ENCODE results near the gene CHCHD3. TPM values are rescaled to one million over a fixed set of nuclear protein-coding genes. Genes with fewer than 3 reads are reported as not detected.
A peak's percentile ranks its signal among the peaks of the same experiment; 100 is the strongest.

The CHCHD3 gene
- total and polyA plus RNA-seq, 4 donors: 48.8 to 71.0 (median 58.7) TPM

DNA sequence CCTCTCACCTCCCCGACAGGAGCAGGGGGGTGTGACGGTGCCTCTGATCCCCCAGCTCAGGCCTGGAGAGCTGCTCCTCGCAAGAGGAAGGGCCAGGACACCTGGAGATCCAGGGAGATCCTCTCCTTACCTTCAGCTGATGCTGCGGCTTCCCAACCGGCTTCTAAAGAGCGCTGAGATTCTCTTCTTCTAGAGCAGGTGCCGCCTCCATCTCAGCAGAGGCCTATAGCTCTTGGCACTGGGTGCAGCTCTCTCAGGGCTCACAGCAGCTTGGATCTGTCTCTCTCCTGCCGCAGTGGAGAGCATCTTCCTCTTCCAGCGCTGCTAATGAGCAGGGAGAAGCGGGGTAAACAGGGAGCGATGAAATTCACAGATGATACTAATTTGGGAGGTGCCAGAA, 316.0 kb downstream of the CHCHD3 start:
- no peak for DNase-seq (ENCODE audit: low read depth in 4 of 6, low spot score in 6 of 6)
- Histone ChIP-seq H3K4me1 (ENCODE audit: control insufficient read depth, insufficient read depth, low read length) (no peaks in the 10 kb centered on the region), H3K27me3 (ENCODE audit: control insufficient read depth, insufficient read depth, low read length) (no peaks in the 10 kb centered on the region), H3K36me3 (ENCODE audit: control insufficient read depth, insufficient read depth, low read length) (no peaks in the 10 kb centered on the region), H3K9me3 (ENCODE audit: control insufficient read depth, insufficient read depth, low read length) (peaks cover 9% of the 10 kb centered on the region), H3K4me3 (ENCODE audit: low read depth, low read length) (no peak overlapping the region), H3K27ac (ENCODE audit: low read depth, low read length) (no peak overlapping the region)
- 84% methylated on average over 10 of the region's 11 CpGs for WGBS (ENCODE audit: insufficient coverage)

DNA sequence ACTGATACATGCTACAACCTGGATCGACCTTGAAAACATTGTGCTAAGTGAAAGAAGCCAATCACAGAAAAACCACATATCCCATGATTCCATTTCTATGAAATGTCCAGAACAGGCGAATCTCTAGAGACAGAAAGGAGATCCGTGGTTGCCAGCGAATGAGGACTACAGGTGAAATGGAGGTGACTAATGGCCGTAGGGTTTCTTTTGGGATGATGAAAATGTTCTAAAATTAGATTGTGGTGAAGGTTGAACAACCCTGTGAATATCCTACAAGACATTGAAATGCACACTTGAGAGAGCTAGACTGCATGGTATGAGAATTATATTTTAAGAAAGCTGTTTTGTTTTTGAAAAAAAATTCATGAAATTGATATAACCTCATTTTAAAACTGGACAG, 317.1 kb downstream of the CHCHD3 start:
- 90% methylated on average over 2 of the region's 5 CpGs for WGBS (ENCODE audit: insufficient coverage)
- H3K4me1 ChIP-seq (ENCODE audit: control insufficient read depth, insufficient read depth, low read length): no peaks in the 10 kb centered on the region
- no peaks in the 10 kb centered on the region for H3K27me3 ChIP-seq (ENCODE audit: control insufficient read depth, insufficient read depth, low read length)
- DNase-seq (ENCODE audit: low read depth in 4 of 6, low spot score in 6 of 6): no peak
- H3K36me3 ChIP-seq (ENCODE audit: control insufficient read depth, insufficient read depth, low read length): no peaks in the 10 kb centered on the region
- no peak overlapping the region for H3K27ac ChIP-seq (ENCODE audit: low read depth, low read length)
- H3K4me3 ChIP-seq (ENCODE audit: low read depth, low read length): no peak overlapping the region
- H3K9me3 ChIP-seq (ENCODE audit: control insufficient read depth, insufficient read depth, low read length): peaks cover 6% of the 10 kb centered on the region

DNA sequence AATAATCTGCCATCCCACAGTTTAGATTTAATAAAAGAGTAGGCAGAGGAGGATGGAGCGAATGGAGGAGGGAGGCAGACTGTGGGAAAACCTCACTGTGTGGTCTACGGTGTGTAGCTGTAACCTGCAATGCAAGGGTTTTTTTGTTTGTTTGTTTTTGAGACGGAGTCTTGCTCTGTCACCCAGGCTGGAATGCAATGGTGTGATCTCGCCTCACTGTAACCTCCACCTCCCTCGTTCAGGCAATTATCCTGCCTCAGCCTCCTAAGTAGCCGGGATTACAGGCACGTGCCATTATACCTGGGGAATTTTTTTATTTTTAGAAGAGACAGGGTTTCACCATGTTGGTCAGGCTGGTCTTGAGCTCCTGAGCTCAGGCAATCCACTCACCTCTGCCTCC, 321.0 kb downstream of the CHCHD3 start:
- no peaks in the 10 kb centered on the region for H3K36me3 ChIP-seq (ENCODE audit: control insufficient read depth, insufficient read depth, low read length)
- H3K27me3 ChIP-seq (ENCODE audit: control insufficient read depth, insufficient read depth, low read length): no peaks in the 10 kb centered on the region
- no peak overlapping the region for H3K27ac ChIP-seq (ENCODE audit: low read depth, low read length)
- no peak for DNase-seq (ENCODE audit: low read depth in 4 of 6, low spot score in 6 of 6)
- H3K9me3 ChIP-seq (ENCODE audit: control insufficient read depth, insufficient read depth, low read length): no peaks in the 10 kb centered on the region
- no CpG with 5 or more reads among the region's 7 CpGs for WGBS (ENCODE audit: insufficient coverage)
- H3K4me3 ChIP-seq (ENCODE audit: low read depth, low read length): no peak overlapping the region
- peaks cover 7% of the 10 kb centered on the region for H3K4me1 ChIP-seq (ENCODE audit: control insufficient read depth, insufficient read depth, low read length)

GRCh38 chr7:132760244-132760623, 321.7 kb downstream of the CHCHD3 start:
- Histone ChIP-seq H3K4me3 (ENCODE audit: low read depth, low read length) (no peak overlapping the region), H3K9me3 (ENCODE audit: control insufficient read depth, insufficient read depth, low read length) (no peaks in the 10 kb centered on the region), H3K27me3 (ENCODE audit: control insufficient read depth, insufficient read depth, low read length) (no peaks in the 10 kb centered on the region), H3K36me3 (ENCODE audit: control insufficient read depth, insufficient read depth, low read length) (no peaks in the 10 kb centered on the region), H3K4me1 (ENCODE audit: control insufficient read depth, insufficient read depth, low read length) (peaks cover 8% of the 10 kb centered on the region), H3K27ac (ENCODE audit: low read depth, low read length) (no peak overlapping the region)
- WGBS (ENCODE audit: insufficient coverage): no CpG with 5 or more reads among the region's 2 CpGs
- no peak for DNase-seq (ENCODE audit: low read depth in 4 of 6, low spot score in 6 of 6)

DNA sequence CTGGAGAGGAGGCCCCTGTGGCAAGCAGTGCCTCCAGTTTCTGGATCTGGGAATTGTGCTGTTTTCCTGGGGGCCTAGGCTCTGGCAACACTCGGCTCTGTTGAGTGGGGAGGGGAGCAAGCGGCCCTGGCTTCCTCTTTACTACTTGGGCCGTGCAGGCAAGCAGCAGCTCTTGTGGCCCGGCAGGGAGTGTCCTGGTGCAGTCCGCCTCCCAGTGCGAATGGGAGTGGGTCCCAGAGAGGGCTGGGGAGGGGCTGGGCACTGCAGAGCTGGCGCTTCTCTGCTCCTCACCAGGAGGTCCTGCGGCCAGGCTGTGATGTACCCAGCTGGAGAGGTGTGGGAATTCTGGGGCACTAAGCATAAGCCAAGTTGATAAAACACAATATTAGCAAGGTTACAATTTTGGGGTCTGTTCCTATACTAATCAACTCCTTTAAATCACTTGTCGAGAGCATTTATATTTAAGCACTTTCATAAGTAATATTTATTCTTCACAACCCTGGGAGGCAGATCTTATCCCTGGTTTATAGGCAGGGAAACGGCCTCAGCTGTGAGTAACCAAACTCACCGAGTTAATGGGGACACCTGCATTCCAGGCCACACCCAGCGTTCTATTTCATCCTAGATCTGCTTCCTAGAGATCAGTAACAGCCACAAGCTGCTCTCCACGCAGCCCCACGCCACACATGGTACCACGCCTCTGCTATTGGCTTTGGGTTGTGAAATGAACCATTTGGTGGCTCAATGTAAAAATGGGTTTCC, 322.2 kb downstream of the CHCHD3 start:
- Histone ChIP-seq H3K9me3 (ENCODE audit: control insufficient read depth, insufficient read depth, low read length) (no peaks in the 10 kb centered on the region), H3K4me3 (ENCODE audit: low read depth, low read length) (no peak overlapping the region), H3K4me1 (ENCODE audit: control insufficient read depth, insufficient read depth, low read length) (peaks cover 8% of the 10 kb centered on the region), H3K27ac (ENCODE audit: low read depth, low read length) (no peak overlapping the region), H3K27me3 (ENCODE audit: control insufficient read depth, insufficient read depth, low read length) (no peaks in the 10 kb centered on the region), H3K36me3 (ENCODE audit: control insufficient read depth, insufficient read depth, low read length) (no peaks in the 10 kb centered on the region)
- no peak for DNase-seq (ENCODE audit: low read depth in 4 of 6, low spot score in 6 of 6)
- WGBS (ENCODE audit: insufficient coverage): 79% methylated on average over 7 of the region's 15 CpGs

DNA sequence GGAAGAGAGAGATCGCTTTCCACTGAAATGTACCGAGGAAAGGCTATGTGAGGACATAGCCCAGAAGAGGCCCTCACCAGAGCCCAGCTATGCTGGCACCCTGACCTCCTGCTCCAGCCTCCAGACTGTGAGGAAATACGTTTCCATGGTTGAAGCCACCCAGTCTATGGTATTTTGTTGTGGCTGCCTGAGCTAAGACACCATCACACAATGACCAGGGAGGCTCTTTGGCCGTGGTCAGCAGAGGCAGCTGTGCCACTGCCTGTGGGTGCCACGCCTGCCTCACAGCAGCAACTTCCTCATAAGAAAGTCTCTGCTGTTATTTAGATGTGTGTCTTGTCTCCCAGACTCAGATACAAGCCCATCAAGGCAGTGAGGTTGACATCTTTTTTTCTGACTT, 322.9 kb downstream of the CHCHD3 start:
- H3K9me3 ChIP-seq (ENCODE audit: control insufficient read depth, insufficient read depth, low read length): no peaks in the 10 kb centered on the region
- no peak overlapping the region for H3K4me3 ChIP-seq (ENCODE audit: low read depth, low read length)
- no peaks in the 10 kb centered on the region for H3K27me3 ChIP-seq (ENCODE audit: control insufficient read depth, insufficient read depth, low read length)
- DNase-seq (ENCODE audit: low read depth in 4 of 6, low spot score in 6 of 6): no peak
- peaks cover 8% of the 10 kb centered on the region for H3K4me1 ChIP-seq (ENCODE audit: control insufficient read depth, insufficient read depth, low read length)
- 88% methylated on average over 3 of the region's 5 CpGs for WGBS (ENCODE audit: insufficient coverage)
- H3K27ac ChIP-seq (ENCODE audit: low read depth, low read length): no peak overlapping the region
- no peaks in the 10 kb centered on the region for H3K36me3 ChIP-seq (ENCODE audit: control insufficient read depth, insufficient read depth, low read length)

- Histone ChIP-seq H3K9me3 (ENCODE audit: control insufficient read depth, insufficient read depth, low read length) (no peaks in the 10 kb centered on the region), H3K36me3 (ENCODE audit: control insufficient read depth, insufficient read depth, low read length) (no peaks in the 10 kb centered on the region), H3K27me3 (ENCODE audit: control insufficient read depth, insufficient read depth, low read length) (no peaks in the 10 kb centered on the region), H3K27ac (ENCODE audit: low read depth, low read length) (no peak overlapping the region), H3K4me3 (ENCODE audit: low read depth, low read length) (no peak overlapping the region), H3K4me1 (ENCODE audit: control insufficient read depth, insufficient read depth, low read length) (peaks cover 8% of the 10 kb centered on the region)
- WGBS (ENCODE audit: insufficient coverage): 92% methylated on average over 2 of the region's 3 CpGs
- no peak for DNase-seq (ENCODE audit: low read depth in 4 of 6, low spot score in 6 of 6)
Observed at GRCh38 chr7:132757783-132758182, 324.1 kb downstream of the CHCHD3 start.

DNA sequence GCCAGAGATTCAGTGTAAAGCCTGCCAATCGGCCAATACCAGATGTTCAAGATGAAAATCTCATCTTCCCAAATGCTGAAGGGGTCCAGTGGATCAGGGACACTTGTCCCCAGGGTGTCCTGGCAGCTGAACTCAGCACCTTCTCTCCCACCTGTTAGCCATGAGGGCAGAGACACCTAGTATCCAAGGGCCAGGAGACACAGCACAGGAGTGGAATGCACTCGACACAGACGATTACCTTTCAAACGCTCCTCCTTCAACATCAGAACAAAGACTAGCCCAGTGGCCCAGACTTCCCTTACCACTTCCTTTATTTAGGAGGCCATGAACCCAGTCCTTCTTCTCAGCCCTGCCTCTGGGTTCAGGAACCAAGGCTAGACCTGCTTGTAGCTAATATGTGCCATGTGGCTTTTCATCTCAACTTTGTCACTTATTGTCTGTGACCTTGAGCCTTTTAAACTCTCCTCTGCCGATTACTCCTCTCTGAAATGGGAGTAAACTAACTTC, 325.4 kb downstream of the CHCHD3 start:
- 48% methylated on average over 4 of the region's 5 CpGs for WGBS (ENCODE audit: insufficient coverage)
- no peak for DNase-seq (ENCODE audit: low read depth in 4 of 6, low spot score in 6 of 6)
- H3K4me1 ChIP-seq (ENCODE audit: control insufficient read depth, insufficient read depth, low read length): peaks cover 8% of the 10 kb centered on the region
- no peak overlapping the region for H3K27ac ChIP-seq (ENCODE audit: low read depth, low read length)
- no peak overlapping the region for H3K4me3 ChIP-seq (ENCODE audit: low read depth, low read length)
- no peaks in the 10 kb centered on the region for H3K27me3 ChIP-seq (ENCODE audit: control insufficient read depth, insufficient read depth, low read length)
- no peaks in the 10 kb centered on the region for H3K9me3 ChIP-seq (ENCODE audit: control insufficient read depth, insufficient read depth, low read length)
- no peaks in the 10 kb centered on the region for H3K36me3 ChIP-seq (ENCODE audit: control insufficient read depth, insufficient read depth, low read length)

DNA sequence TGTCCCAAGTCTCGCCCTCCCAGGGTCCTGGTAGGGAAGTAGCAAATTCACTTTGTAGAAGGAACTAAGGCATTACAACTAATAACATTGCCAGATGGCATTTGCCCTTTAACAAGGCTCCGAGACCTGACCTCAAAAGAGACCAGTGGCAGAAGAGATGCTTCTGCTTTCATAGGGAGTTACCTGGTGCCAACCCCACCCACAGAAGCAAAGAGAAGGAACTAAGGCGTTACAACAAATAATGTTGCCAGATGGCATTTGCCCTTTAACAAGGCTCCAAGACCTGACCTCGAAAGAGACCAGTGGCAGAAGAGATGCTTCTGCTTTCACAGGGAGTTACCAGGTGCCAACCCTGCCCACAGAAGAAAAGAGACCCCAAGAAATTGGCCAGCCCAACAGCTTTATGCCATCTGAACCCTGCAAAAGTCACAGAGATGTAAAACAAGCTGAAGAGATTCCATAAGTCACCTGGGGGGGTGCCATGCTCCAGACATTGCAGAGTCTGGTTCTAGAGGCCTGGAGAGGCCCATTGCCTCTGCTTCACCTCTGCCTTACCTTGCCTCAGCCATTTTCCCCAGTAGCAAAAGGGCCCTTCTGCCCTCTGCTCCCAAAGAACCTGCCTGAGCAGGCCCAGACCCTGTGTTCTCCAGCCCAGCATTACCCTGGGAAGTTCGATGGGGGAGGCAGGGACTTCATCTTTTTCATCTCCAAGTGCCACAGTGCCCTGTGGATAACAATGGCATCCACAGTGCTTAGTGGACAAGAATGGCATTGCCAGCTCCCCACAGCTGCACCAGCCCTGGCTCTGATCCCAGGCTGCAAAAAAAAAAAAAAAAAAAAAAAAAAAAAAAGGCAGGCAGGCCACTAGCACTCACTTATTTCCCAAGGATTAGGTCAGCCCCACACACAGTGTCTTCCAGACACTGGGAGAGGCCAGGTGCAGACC, 326.1 kb downstream of the CHCHD3 start:
- Histone ChIP-seq H3K9me3 (ENCODE audit: control insufficient read depth, insufficient read depth, low read length) (no peaks in the 10 kb centered on the region), H3K4me3 (ENCODE audit: low read depth, low read length) (no peak overlapping the region), H3K36me3 (ENCODE audit: control insufficient read depth, insufficient read depth, low read length) (no peaks in the 10 kb centered on the region), H3K27me3 (ENCODE audit: control insufficient read depth, insufficient read depth, low read length) (no peaks in the 10 kb centered on the region), H3K4me1 (ENCODE audit: control insufficient read depth, insufficient read depth, low read length) (peaks cover 15% of the 10 kb centered on the region), H3K27ac (ENCODE audit: low read depth, low read length) (no peak overlapping the region)
- 78% methylated on average over 4 of the region's 5 CpGs for WGBS (ENCODE audit: insufficient coverage)
- peak in 2 of 6 donors; percentile 70 for DNase-seq (ENCODE audit: low read depth in 4 of 6, low spot score in 6 of 6)

All from spinal cord (tissue), 10 donors.